Tibial nerve (tissue), 4 donors: Measurements from ENCODE around the gene LRRC70. TPM values are rescaled to one million over a fixed set of nuclear protein-coding genes. Genes with fewer than 3 reads are reported as not detected.
"Not testable (repeated sequence)": the region's sequence is repeated elsewhere in the genome, so short reads cannot be mapped to it uniquely, and the experiment has no call there.

Source experiments
- DNase-seq, 2 donors: peaks; one replicate each; pipeline ENCODE4 v3.0.0-alpha.2; 2019; ENCODE audit warnings: low spot score in 2 of 2
- H3K27ac ChIP-seq, 4 donors: fragments of 200-600 bp; sonication (generic) in 3 of 4; one replicate each; pipeline ENCODE4 v1.5.1; 2017 to 2019; ENCODE audit warnings: mild to moderate bottlenecking in 1 of 4
- H3K27me3 ChIP-seq, 2 donors: fragments of 200-600 bp; sonication (generic) in 1 of 2; one replicate each; pipeline versions ENCODE4 v1.5.1 to v1.6.0; 2017 to 2019
- H3K36me3 ChIP-seq, 3 donors: fragments of 200-600 bp; sonication (generic); one replicate each; pipeline ENCODE4 v1.5.1; 2018 to 2019
- H3K4me1 ChIP-seq, 4 donors: fragments of 200-600 bp; sonication (generic) in 3 of 4; one replicate each; pipeline ENCODE4 v1.5.1; 2017 to 2019
- H3K4me3 ChIP-seq, 4 donors: fragments of 200-600 bp; sonication (generic) in 3 of 4; one replicate each; pipeline ENCODE4 v1.5.1; 2017 to 2019; ENCODE audit warnings: mild to moderate bottlenecking in 1 of 4, moderate library complexity in 1 of 4
- H3K9me3 ChIP-seq, 4 donors: fragments of 200-600 bp; sonication (generic) in 3 of 4; one replicate each; pipeline ENCODE4 v1.5.1; 2017 to 2019
- CTCF ChIP-seq, 5 experiments: fragments of 200-600 bp in 3 of 5; fragments of 450-650 bp in 2 of 5; sonication (generic) in 3 of 5; IDR thresholded peaks; one replicate each; pipeline ENCODE4 v1.5.1; 2016 to 2019; ENCODE audit warnings: antibody characterized with exemption in 5 of 5, mild to moderate bottlenecking in 3 of 5, moderate library complexity in 2 of 5
- EP300 ChIP-seq, 2 donors: sonication (generic); formaldehyde crosslinking; IDR thresholded peaks; one replicate each; pipeline ENCODE4 v1.6.1; 2017; ENCODE audit warnings: antibody characterized with exemption in 2 of 2, mild to moderate bottlenecking in 1 of 2
- POLR2A ChIP-seq, 2 donors: fragments of 450-650 bp; IDR thresholded peaks; one replicate each; pipeline ENCODE4 v1.6.1; 2017; ENCODE audit warnings: antibody characterized with exemption in 2 of 2, mild to moderate bottlenecking in 2 of 2, moderate library complexity in 2 of 2
- WGBS, 2 donors: methylation state at CpG; one replicate each; pipeline ENCODE4 v1.1.5; 2018; 5-methylcytosine and 5-hydroxymethylcytosine counted together
- total RNA-seq, 4 donors: library from RNA; depleted of rRNA; stranded (reverse); fragments of >200 nt; gene quantifications; one replicate each; pipeline ENCODE4 v1.1.0, GENCODE V29; 2016

Gene LRRC70
- total RNA-seq, 4 donors from 2014 or later: 4.6 to 7.5 (median 5.7) TPM

GRCh38 chr5:62620761-62621160 lies 42.1 kb downstream of the LRRC70 start:
- TF ChIP-seq EP300 (IDR thresholded peaks at IDR 0.05) (no peak), POLR2A (IDR thresholded peaks at IDR 0.05) (no peak), CTCF (IDR thresholded peaks at IDR 0.05) (no peak)
- Histone ChIP-seq H3K9me3 (no peaks in the 10 kb centered on the region), H3K27me3 (no peaks in the 10 kb centered on the region), H3K27ac (no peak overlapping the region), H3K36me3 (peaks cover 0 to 8% (median 0%) of the 10 kb centered on the region in 3 donors), H3K4me1 (no peaks in the 10 kb centered on the region), H3K4me3 (no peak overlapping the region)
- no peak for DNase-seq
- WGBS, 2 donors: 88% methylated on average over 5 of the region's 5 CpGs

GRCh38 chr5:62621280-62621679 lies 42.7 kb downstream of the LRRC70 start:
- Histone ChIP-seq H3K27ac (no peak overlapping the region), H3K9me3 (no peaks in the 10 kb centered on the region), H3K27me3 (no peaks in the 10 kb centered on the region), H3K36me3 (peaks cover 0 to 8% (median 0%) of the 10 kb centered on the region in 3 donors), H3K4me1 (no peaks in the 10 kb centered on the region), H3K4me3 (no peak overlapping the region)
- 73 to 85% methylated on average over 6 of the region's 6 CpGs for WGBS, 2 donors
- TF ChIP-seq EP300 (IDR thresholded peaks at IDR 0.05) (no peak), POLR2A (IDR thresholded peaks at IDR 0.05) (no peak), CTCF (IDR thresholded peaks at IDR 0.05) (no peak)
- DNase-seq: no peak

DNA sequence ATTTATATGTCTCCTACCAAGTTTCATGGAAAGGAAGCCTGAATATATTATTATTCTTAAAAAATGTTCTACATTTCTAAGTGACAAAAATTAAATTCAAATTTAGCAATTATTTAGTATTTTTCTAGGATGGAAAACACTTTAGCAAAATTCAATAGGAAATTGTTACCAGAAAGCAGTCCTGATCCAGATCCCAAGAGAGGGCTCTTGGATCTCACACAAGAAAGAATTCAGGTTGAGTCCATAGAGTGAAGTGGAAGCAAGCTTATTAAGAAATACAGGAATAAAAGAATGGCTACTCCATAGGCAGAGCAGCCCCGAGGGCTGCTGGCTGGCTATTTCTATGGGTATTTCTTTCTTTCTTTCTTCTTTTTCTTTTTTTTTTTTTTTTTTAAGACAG lies 44.7 kb downstream of the LRRC70 start:
- TF ChIP-seq POLR2A (IDR thresholded peaks at IDR 0.05) (no peak), CTCF (IDR thresholded peaks at IDR 0.05) (no peak), EP300 (IDR thresholded peaks at IDR 0.05) (no peak)
- Histone ChIP-seq H3K4me3 (no peak overlapping the region), H3K27ac (no peak overlapping the region), H3K27me3 (no peaks in the 10 kb centered on the region), H3K36me3 (peaks cover 0 to 27% (median 0%) of the 10 kb centered on the region in 3 donors), H3K4me1 (no peaks in the 10 kb centered on the region), H3K9me3 (no peaks in the 10 kb centered on the region)
- WGBS, 2 donors: 36 to 43% methylated on average over 1 of the region's 1 CpG
- no peak for DNase-seq

GRCh38 chr5:62624436-62624835 lies 45.8 kb downstream of the LRRC70 start:
- WGBS, 2 donors: 97 to 98% methylated on average over 7 of the region's 7 CpGs

GRCh38 chr5:62626534-62626933 lies 47.9 kb downstream of the LRRC70 start:
- Histone ChIP-seq H3K4me3 (no peak overlapping the region), H3K4me1 (no peaks in the 10 kb centered on the region), H3K36me3 (peaks cover 0 to 50% (median 0%) of the 10 kb centered on the region in 3 donors), H3K27ac (no peak overlapping the region), H3K27me3 (no peaks in the 10 kb centered on the region), H3K9me3 (no peaks in the 10 kb centered on the region)
- no peak for DNase-seq
- TF ChIP-seq EP300 (IDR thresholded peaks at IDR 0.05) (no peak), POLR2A (IDR thresholded peaks at IDR 0.05) (no peak), CTCF (IDR thresholded peaks at IDR 0.05) (no peak)
- 66 to 75% methylated on average over 2 of the region's 2 CpGs for WGBS, 2 donors

More at GRCh38 chr5:62624436-62624835, 45.8 kb downstream of the LRRC70 start:
- not testable (repeated sequence) for H3K27ac ChIP-seq, H3K4me3 ChIP-seq, H3K9me3 ChIP-seq, DNase-seq, H3K27me3 ChIP-seq, H3K4me1 ChIP-seq
- H3K36me3 ChIP-seq: peaks cover 0 to 37% (median 0%) of the 10 kb centered on the region in 3 donors

DNA sequence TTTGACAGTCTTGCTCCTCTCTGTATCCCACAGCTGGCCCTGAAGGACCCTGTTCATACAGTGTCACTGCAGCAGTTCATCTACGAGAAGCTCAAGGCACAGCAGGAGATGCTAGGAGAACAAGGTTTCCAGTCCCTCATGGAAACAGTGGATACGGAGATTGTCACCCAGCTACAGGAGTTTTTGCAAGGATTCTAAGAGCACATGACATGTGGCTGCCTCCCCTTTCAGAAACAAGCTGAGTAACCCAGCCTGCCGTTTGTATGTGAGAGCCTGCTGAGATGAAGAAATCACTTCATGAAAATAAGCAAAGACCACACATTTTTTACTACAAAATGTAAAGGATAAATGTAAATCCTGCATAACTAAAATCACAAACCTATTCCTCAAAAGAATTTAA lies 48.5 kb downstream of the LRRC70 start:
- WGBS, 2 donors: 65 to 70% methylated on average over 3 of the region's 3 CpGs
- DNase-seq: no peak
- no peak overlapping the region for H3K27ac ChIP-seq
- H3K36me3 ChIP-seq: peaks cover 0 to 50% (median 0%) of the 10 kb centered on the region in 3 donors
- no peaks in the 10 kb centered on the region for H3K9me3 ChIP-seq
- no peak overlapping the region for H3K4me3 ChIP-seq
- no peaks in the 10 kb centered on the region for H3K4me1 ChIP-seq
- H3K27me3 ChIP-seq: no peaks in the 10 kb centered on the region
- TF ChIP-seq POLR2A (IDR thresholded peaks at IDR 0.05) (no peak), CTCF (IDR thresholded peaks at IDR 0.05) (no peak), EP300 (IDR thresholded peaks at IDR 0.05) (no peak)
